HG03139 (cell line): ENCODE data around the gene TUBAL3.

Experiments used
- ATAC-seq: cut with Tn5 transposase; IDR thresholded peaks from one replicate; pipeline ENCODE4 v1.9.1; 2021; ENCODE audit not compliant: unreplicated experiment

Gene TUBAL3

DNA sequence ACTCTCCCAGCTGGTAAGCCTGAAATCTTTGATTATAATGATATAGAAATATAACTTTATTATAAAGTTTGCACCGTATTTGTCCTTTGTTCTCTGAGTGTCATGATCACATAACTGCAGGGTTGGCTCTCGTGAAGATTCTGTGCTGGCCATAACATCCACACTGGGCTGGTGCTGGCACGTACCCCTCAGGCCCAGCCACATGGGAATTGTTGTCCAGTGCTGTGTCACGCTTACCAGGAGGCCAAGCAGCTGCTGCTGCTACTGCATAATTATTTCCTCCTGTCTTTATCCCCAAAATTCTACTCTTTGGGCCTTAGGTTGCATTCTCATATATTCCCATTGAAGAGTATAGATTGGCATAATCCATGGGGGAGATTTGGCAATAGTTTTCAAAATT lies 60.6 kb downstream of the TUBAL3 start:
- no peak for ATAC-seq

- ATAC-seq = no peak
Measured at GRCh38 chr10:5343561-5343960, 61.1 kb downstream of the TUBAL3 start.
